K562 (cell line): Measurements from ENCODE around the gene FBXO46. TPM values are rescaled to one million over a fixed set of nuclear protein-coding genes. Genes with fewer than 3 reads are reported as not detected.

ENCODE experiments used
- ATAC-seq: fragments of 200-7000 bp; cut with Tn5 transposase; 3 replicates; pipeline ENCODE4 v1.9.1; 2020; ENCODE audit warnings: moderate library complexity
- BruUV-seq: library from RNA; stranded (reverse); fragments of 400-500 nt; replicated peaks from 2 replicates; lab custom pipeline; 2021; lab: Mats Ljungman, UMichigan
- CTCF ChIA-PET: fragments of 300-600 bp; formaldehyde crosslinking; extraction: SDS; loops from one replicate; lab custom pipeline; 2021; ENCODE audit warnings: low intra/inter-chr PET ratio; lab: Yijun Ruan, JAX
- POLR2A ChIA-PET: fragments of 300-600, 350-650 bp; sonication (Branson Sonifier 250); formaldehyde crosslinking; extraction: SDS; loops from one replicate; lab custom pipeline; 2021; ENCODE audit warnings: antibody characterized with exemption, inconsistent platforms; lab: Yijun Ruan, JAX
- DNase-seq, 4 experiments: peaks; one replicate each; pipeline versions ENCODE4 v3.0.0 to v3.0.0-alpha.2; 2011 to 2018; ENCODE audit warnings: low spot score in 3 of 4, mixed read lengths in 3 of 4; ENCODE audit errors: extremely low read depth in 1 of 4
- FAIRE-seq: peaks from 2 replicates; lab custom pipeline; 2011; peaks lifted over from hg19 to GRCh38; lab: Jason Lieb, UNC
- H2AFZ ChIP-seq: 2 replicates; pipeline ENCODE4 v1.6.0; 2011; ENCODE audit warnings: low read depth, low read length, control low read depth, inconsistent platforms
- H3K27ac ChIP-seq: fragments of 200-600 bp; 3 replicates; pipeline ENCODE4 v1.8.0; 2011; ENCODE audit warnings: low read depth, mild to moderate bottlenecking, control low read depth, inconsistent platforms, low read length, moderate library complexity, mixed read lengths; ENCODE audit errors: extremely low read depth
- H3K27me3 ChIP-seq, 2 experiments: fragments of 300-600 bp in 1 of 2; 2 replicates in 1 of 2; 3 replicates in 1 of 2; pipeline versions ENCODE4 v1.6.0 to v1.8.0; 2011; ENCODE audit warnings: inconsistent platforms in 2 of 2, low read length in 2 of 2, mild to moderate bottlenecking in 1 of 2, mixed read lengths in 1 of 2, moderate library complexity in 1 of 2; ENCODE audit not compliant: control insufficient read depth in 2 of 2, insufficient read depth in 2 of 2
- H3K36me3 ChIP-seq: fragments of 300-600 bp; 3 replicates; pipeline ENCODE4 v1.8.0; 2011; ENCODE audit warnings: mild to moderate bottlenecking, low read length, inconsistent platforms; ENCODE audit not compliant: control insufficient read depth, insufficient read depth
- H3K4me1 ChIP-seq, 2 experiments: fragments of 200-600 bp in 1 of 2; replicated peaks in 1 of 2; 2 replicates in 1 of 2; 3 replicates in 1 of 2; pipeline versions ENCODE4 v1.5.1 to v1.8.0; 2011; ENCODE audit warnings: inconsistent platforms in 2 of 2, low read length in 2 of 2, mild to moderate bottlenecking in 1 of 2, mixed read lengths in 1 of 2, moderate library complexity in 1 of 2; ENCODE audit not compliant: control insufficient read depth in 2 of 2, insufficient read depth in 2 of 2
- H3K4me2 ChIP-seq: 2 replicates; pipeline ENCODE4 v1.6.1; 2011; ENCODE audit warnings: low read length, control low read depth, inconsistent platforms, mixed read lengths; ENCODE audit not compliant: insufficient read depth
- H3K4me3 ChIP-seq: fragments of 200-600 bp; sonication (generic), shearing (Covaris generic); 2 replicates; pipeline ENCODE4 v1.5.1; 2016; ENCODE audit warnings: control low read depth, inconsistent platforms
- H3K79me2 ChIP-seq: fragments of 200-600 bp; 3 replicates; pipeline ENCODE4 v1.8.0; 2011; ENCODE audit warnings: low read length, inconsistent platforms; ENCODE audit not compliant: control insufficient read depth, insufficient read depth
- H3K9ac ChIP-seq, 2 experiments: 2 replicates each; pipeline versions ENCODE4 v1.6.0 to v1.6.1; 2011; ENCODE audit warnings: low read depth in 2 of 2, low read length in 2 of 2, control low read depth in 1 of 2, inconsistent platforms in 1 of 2, mild to moderate bottlenecking in 1 of 2, mixed read lengths in 1 of 2; ENCODE audit not compliant: insufficient read depth in 1 of 2
- H3K9me1 ChIP-seq: one replicate; pipeline ENCODE4 v1.6.0; 2011; ENCODE audit warnings: inconsistent platforms, mild to moderate bottlenecking, low read length, moderate library complexity; ENCODE audit not compliant: control insufficient read depth, insufficient read depth
- H3K9me3 ChIP-seq: replicated peaks from 2 replicates; pipeline ENCODE4 v1.5.1; 2011; ENCODE audit warnings: low read depth, low read length, inconsistent platforms; ENCODE audit not compliant: control insufficient read depth, insufficient read depth
- H4K20me1 ChIP-seq: replicated peaks from 2 replicates; pipeline ENCODE4 v1.6.1; 2011; ENCODE audit warnings: low read length, inconsistent platforms, mixed read lengths; ENCODE audit not compliant: control insufficient read depth, insufficient read depth
- PCBP2 ChIP-seq: fragments of 200-400 bp; formaldehyde crosslinking; IDR thresholded peaks from 2 replicates; pipeline ENCODE4 v1.6.1; 2018; ENCODE audit warnings: low read length, low read depth, mild to moderate bottlenecking, moderate library complexity; ENCODE audit not compliant: poor library complexity, severe bottlenecking
- PRDM10 ChIP-seq: fragments of 450-650 bp; IDR thresholded peaks from 2 replicates; pipeline ENCODE4 v1.6.1; 2018; ENCODE audit not compliant: partially characterized antibody
- SP2 ChIP-seq: IDR thresholded peaks from 2 replicates; pipeline ENCODE4 v1.6.1; 2011; ENCODE audit warnings: mild to moderate bottlenecking, low read depth, low read length, moderate library complexity; ENCODE audit not compliant: poor library complexity, severe bottlenecking; ENCODE audit errors: extremely low read depth
- SUPT5H ChIP-seq: fragments of 450-650 bp; IDR thresholded peaks from 2 replicates; pipeline ENCODE4 v1.6.1; 2016
- TAF7 ChIP-seq: fragments of 450-650 bp; IDR thresholded peaks from 2 replicates; pipeline ENCODE4 v1.6.1; 2016; ENCODE audit warnings: missing genetic modification characterization, missing compliant biosample characterization
- TAF9B ChIP-seq: fragments of 450-650 bp; IDR thresholded peaks from 2 replicates; pipeline ENCODE4 v1.6.1; 2018; ENCODE audit warnings: mild to moderate bottlenecking; ENCODE audit not compliant: partially characterized antibody
- ZNF384 ChIP-seq: IDR thresholded peaks from 2 replicates; pipeline ENCODE4 v1.6.1; 2012; ENCODE audit warnings: low read depth, low read length, improper control_type of control experiment
- WGBS: fragments of 100-300 bp; shearing (Covaris generic); methylation state at CpG from one replicate; pipeline ENCODE4 v1.1.6; 2016; ENCODE audit warnings: low coverage, mixed read lengths; ENCODE audit not compliant: insufficient coverage; ENCODE audit errors: missing lambda C conversion rate; 5-methylcytosine and 5-hydroxymethylcytosine counted together
- in situ Hi-C: fragments of 300-500 bp; cut with MboI; formaldehyde crosslinking; loops from 4 replicates; pipeline ENCODE4 v1.15.0; 2018; ENCODE audit warnings: inconsistent platforms, mixed read lengths
- intact Hi-C: fragments of 100-400 bp; cut with micrococcal nuclease; formaldehyde crosslinking; loops from 2 replicates; pipeline ENCODE4 v1.14.2; 2022
- polyA plus RNA-seq, 8 experiments: library from polyadenylated mRNA; depleted of rRNA in 4 of 8; stranded (reverse) in 5 of 8; unstranded in 3 of 8; fragments of >200 nt; fragmentation: Nextera tagmentation in 2 of 8; fragmentation: Illumina TruSeq in 1 of 8; extraction: Ambion mirVana in 2 of 8; extraction: Trizol in 1 of 8; gene quantifications; 2 replicates each; pipeline versions ENCODE4 v1.2.1 to v1.2.3, GENCODE V29; 2011 to 2014; ENCODE audit warnings: inconsistent platforms in 1 of 8, missing spikeins in 1 of 8
- total RNA-seq, 7 experiments: library from RNA; depleted of rRNA in 6 of 7; stranded (reverse); fragments of >200 nt in 6 of 7; fragmentation: Illumina TruSeq in 2 of 7; extraction: Trizol in 2 of 7; gene quantifications; 2 replicates each; pipeline versions ENCODE4 v1.2.1 to v1.2.3, GENCODE V29; 2011 to 2021; ENCODE audit warnings: low replicate concordance in 1 of 7
- TF ChIP-seq, protein P1 (sequence below): fragments of 450-650 bp; formaldehyde crosslinking; IDR thresholded peaks from 2 replicates; pipeline ENCODE4 v1.4.0; 2020; ENCODE audit warnings: mild to moderate bottlenecking, mixed read lengths

The FBXO46 gene
- total and polyA plus RNA-seq, 9 of the 15 experiments (the other 6 are each of a cell fraction or from before 2014, with no cell fraction given) = 1.5 to 36.1 (median 7.3) TPM

GRCh38 chr19:45682117-45682516, 48.6 kb downstream of the FBXO46 start:
- FAIRE-seq = no peak
- no peak overlapping the region for H3K27ac ChIP-seq

More at GRCh38 chr19:45682117-45682516, 48.6 kb downstream of the FBXO46 start:
- POLR2A ChIA-PET = interaction anchor here (1.0 to 3.1 kb wide), 5 partner anchors 10 to 89 kb away, joined by 3 to 15 read pairs (median 3); partner anchors contain the start of genes QPCTL, SIX5 and SNRPD2
- Histone ChIP-seq H3K4me1 (peaks cover 3 to 20% of the 10 kb centered on the region in 2 experiments; a peak in 2 of 5 replicates), H2AFZ (no peak overlapping the region), H3K9me3 (no peaks in the 10 kb centered on the region), H3K9me1 (peaks cover 4% of the 10 kb centered on the region), H3K27me3 (no peaks in the 10 kb centered on the region), H3K79me2 (no peaks in the 10 kb centered on the region), H3K36me3 (peaks cover 60% of the 10 kb centered on the region; the same call in 2 of the 3 replicates), H3K4me2 (peak overlapping the region; percentile 55; the same call in 1 of the 2 replicates), H3K9ac (peak overlapping the region; percentile 26 to 84; a peak in 1 of 4 replicates), H4K20me1 (0 out of 2 replicates have a peak, but pooled peaks cover 4% of the 10 kb centered on the region), H3K4me3 (0 out of 2 replicates have a peak overlapping the region, but pooled peaks have one; percentile 20)
- in situ Hi-C loops = loop anchor here (5.0 kb wide), 1 partner anchor 85 kb away; no protein-coding TSS in a partner anchor
- intact Hi-C loops = loop anchor here (2.0 kb wide), 1 partner anchor 39 kb away; no protein-coding TSS in a partner anchor
- 66% methylated on average over 8 of the region's 8 CpGs for WGBS
- DNase-seq = no peak
- CTCF ChIA-PET = interaction anchor here (0.7 to 1.3 kb wide), 2 partner anchors 11 to 14 kb away, joined by 3 read pairs; partner anchors contain the start of gene GIPR
- peak; percentile 3; the same call in 2 of the 3 replicates for ATAC-seq
- BruUV-seq = no TSS peak
- TF ChIP-seq TAF7 (tag) (no peak), PCBP2 (no peak), ZNF384 (no peak), SUPT5H (0 out of 2 replicates have a peak, but pooled peaks have one; percentile 43), TAF9B (no peak), PRDM10 (no peak), SP2 (peak; percentile 4)
- TF ChIP-seq, protein P1, sequence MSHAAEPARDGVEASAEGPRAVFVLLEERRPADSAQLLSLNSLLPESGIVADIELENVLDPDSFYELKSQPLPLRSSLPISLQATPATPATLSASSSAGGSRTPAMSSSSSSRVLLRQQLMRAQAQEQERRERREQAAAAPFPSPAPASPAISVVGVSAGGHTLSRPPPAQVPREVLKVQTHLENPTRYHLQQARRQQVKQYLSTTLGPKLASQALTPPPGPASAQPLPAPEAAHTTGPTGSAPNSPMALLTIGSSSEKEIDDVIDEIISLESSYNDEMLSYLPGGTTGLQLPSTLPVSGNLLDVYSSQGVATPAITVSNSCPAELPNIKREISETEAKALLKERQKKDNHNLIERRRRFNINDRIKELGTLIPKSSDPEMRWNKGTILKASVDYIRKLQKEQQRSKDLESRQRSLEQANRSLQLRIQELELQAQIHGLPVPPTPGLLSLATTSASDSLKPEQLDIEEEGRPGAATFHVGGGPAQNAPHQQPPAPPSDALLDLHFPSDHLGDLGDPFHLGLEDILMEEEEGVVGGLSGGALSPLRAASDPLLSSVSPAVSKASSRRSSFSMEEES (CRISPR knock-in tag) = no peak
- TF ChIP-seq, all 486 proteins: peak for 2
